Mesenchymal stem cell (in vitro differentiated cells and primary cell): ENCODE measurements around the gene VWA7.

ENCODE experiments used
- DNase-seq: peaks from one replicate; pipeline ENCODE4 v3.0.0-alpha.2; 2013
- H2AFZ ChIP-seq: one replicate; pipeline ENCODE4 v1.6.1; 2013; ENCODE audit warnings: low read depth, mild to moderate bottlenecking, control low read depth, inconsistent platforms, low read length, moderate library complexity
- H2AK5ac ChIP-seq: 2 replicates; pipeline ENCODE4 v1.6.1; 2013; ENCODE audit warnings: low read length, moderate library complexity, mild to moderate bottlenecking, inconsistent platforms; ENCODE audit not compliant: severe bottlenecking
- H2BK120ac ChIP-seq: one replicate; pipeline ENCODE4 v1.6.1; 2013; ENCODE audit warnings: low read depth, mild to moderate bottlenecking, inconsistent platforms, low read length, moderate library complexity
- H2BK12ac ChIP-seq, 2 experiments: one replicate each; pipeline ENCODE4 v1.6.1; 2013; ENCODE audit warnings: inconsistent platforms in 2 of 2, low read length in 2 of 2, mild to moderate bottlenecking in 2 of 2, moderate library complexity in 2 of 2, control low read depth in 1 of 2
- H2BK15ac ChIP-seq: one replicate; pipeline ENCODE4 v1.6.1; 2013; ENCODE audit warnings: mild to moderate bottlenecking, low read depth, inconsistent platforms; ENCODE audit not compliant: poor library complexity, severe bottlenecking
- H2BK5ac ChIP-seq: 2 replicates; pipeline ENCODE4 v1.6.1; 2013; ENCODE audit warnings: low read depth, mild to moderate bottlenecking, low read length, control low read depth, inconsistent platforms; ENCODE audit not compliant: poor library complexity, severe bottlenecking
- H3K14ac ChIP-seq, 2 experiments: one replicate each; pipeline ENCODE4 v1.6.1; 2013; ENCODE audit warnings: inconsistent platforms in 2 of 2, low read length in 2 of 2, control low read depth in 1 of 2, mild to moderate bottlenecking in 1 of 2, moderate library complexity in 1 of 2
- H3K18ac ChIP-seq, 2 experiments: one replicate each; pipeline ENCODE4 v1.6.1; 2013; ENCODE audit warnings: inconsistent platforms in 2 of 2, low read length in 2 of 2, control low read depth in 1 of 2, low read depth in 1 of 2, mild to moderate bottlenecking in 1 of 2
- H3K23ac ChIP-seq, 2 experiments: one replicate each; pipeline ENCODE4 v1.6.1; 2013; ENCODE audit warnings: inconsistent platforms in 2 of 2, low read length in 2 of 2, mild to moderate bottlenecking in 2 of 2, moderate library complexity in 2 of 2, control low read depth in 1 of 2
- H3K27ac ChIP-seq: 2 replicates; pipeline ENCODE4 v1.5.1; 2013; ENCODE audit warnings: mild to moderate bottlenecking, moderate library complexity, low read length, control low read depth, inconsistent platforms; ENCODE audit not compliant: poor library complexity, severe bottlenecking
- H3K27me3 ChIP-seq, 2 experiments: 2 replicates each; pipeline versions ENCODE4 v1.6.1 to v1.7.0; 2013; ENCODE audit warnings: low read length in 2 of 2, mild to moderate bottlenecking in 2 of 2, moderate library complexity in 2 of 2, control low read depth in 1 of 2, inconsistent platforms in 1 of 2; ENCODE audit not compliant: control insufficient read depth in 1 of 2, insufficient read depth in 1 of 2
- H3K36me3 ChIP-seq, 2 experiments: 2 replicates each; pipeline versions ENCODE4 v1.6.1 to v1.7.0; 2013; ENCODE audit warnings: low read length in 2 of 2, control low read depth in 1 of 2, inconsistent platforms in 1 of 2, low read depth in 1 of 2, mild to moderate bottlenecking in 1 of 2; ENCODE audit not compliant: insufficient read depth in 2 of 2, control insufficient read depth in 1 of 2
- H3K4ac ChIP-seq, 2 experiments: one replicate each; pipeline ENCODE4 v1.6.1; 2013; ENCODE audit warnings: inconsistent platforms in 2 of 2, low read length in 2 of 2, mild to moderate bottlenecking in 2 of 2, moderate library complexity in 2 of 2, control low read depth in 1 of 2, low read depth in 1 of 2
- H3K4me1 ChIP-seq: 2 replicates; pipeline ENCODE4 v1.6.1; 2013; ENCODE audit warnings: low read depth, low read length, control low read depth; ENCODE audit not compliant: control insufficient read depth, insufficient read depth
- H3K4me2 ChIP-seq: 2 replicates; pipeline ENCODE4 v1.6.1; 2013; ENCODE audit warnings: low read length, mild to moderate bottlenecking, inconsistent platforms; ENCODE audit not compliant: poor library complexity, severe bottlenecking
- H3K4me3 ChIP-seq, 2 experiments: 2 replicates each; pipeline versions ENCODE4 v1.5.1 to v1.7.0; 2013; ENCODE audit warnings: low read length in 2 of 2, mild to moderate bottlenecking in 2 of 2, control low read depth in 1 of 2, low read depth in 1 of 2; ENCODE audit not compliant: insufficient read depth in 1 of 2
- H3K79me1 ChIP-seq: replicated peaks from 2 replicates; pipeline ENCODE4 v1.6.1; 2013; ENCODE audit warnings: mild to moderate bottlenecking, control low read depth, low read length, inconsistent platforms; ENCODE audit not compliant: poor library complexity, severe bottlenecking
- H3K9ac ChIP-seq: 2 replicates; pipeline ENCODE4 v1.7.0; 2013; ENCODE audit warnings: mild to moderate bottlenecking, low read length, moderate library complexity
- H3K9me3 ChIP-seq: 2 replicates; pipeline ENCODE4 v1.7.0; 2013; ENCODE audit warnings: mild to moderate bottlenecking, low read length; ENCODE audit not compliant: control insufficient read depth
- H4K8ac ChIP-seq: one replicate; pipeline ENCODE4 v1.6.1; 2013; ENCODE audit warnings: inconsistent platforms, mild to moderate bottlenecking, low read length, moderate library complexity
- H4K91ac ChIP-seq: one replicate; pipeline ENCODE4 v1.6.1; 2013; ENCODE audit warnings: mild to moderate bottlenecking, low read length, inconsistent platforms
- WGBS: methylation state at CpG from one replicate; pipeline ENCODE4 v1.1.7; 2013; ENCODE audit warnings: mixed read lengths; 5-methylcytosine and 5-hydroxymethylcytosine counted together

VWA7 gene

DNA sequence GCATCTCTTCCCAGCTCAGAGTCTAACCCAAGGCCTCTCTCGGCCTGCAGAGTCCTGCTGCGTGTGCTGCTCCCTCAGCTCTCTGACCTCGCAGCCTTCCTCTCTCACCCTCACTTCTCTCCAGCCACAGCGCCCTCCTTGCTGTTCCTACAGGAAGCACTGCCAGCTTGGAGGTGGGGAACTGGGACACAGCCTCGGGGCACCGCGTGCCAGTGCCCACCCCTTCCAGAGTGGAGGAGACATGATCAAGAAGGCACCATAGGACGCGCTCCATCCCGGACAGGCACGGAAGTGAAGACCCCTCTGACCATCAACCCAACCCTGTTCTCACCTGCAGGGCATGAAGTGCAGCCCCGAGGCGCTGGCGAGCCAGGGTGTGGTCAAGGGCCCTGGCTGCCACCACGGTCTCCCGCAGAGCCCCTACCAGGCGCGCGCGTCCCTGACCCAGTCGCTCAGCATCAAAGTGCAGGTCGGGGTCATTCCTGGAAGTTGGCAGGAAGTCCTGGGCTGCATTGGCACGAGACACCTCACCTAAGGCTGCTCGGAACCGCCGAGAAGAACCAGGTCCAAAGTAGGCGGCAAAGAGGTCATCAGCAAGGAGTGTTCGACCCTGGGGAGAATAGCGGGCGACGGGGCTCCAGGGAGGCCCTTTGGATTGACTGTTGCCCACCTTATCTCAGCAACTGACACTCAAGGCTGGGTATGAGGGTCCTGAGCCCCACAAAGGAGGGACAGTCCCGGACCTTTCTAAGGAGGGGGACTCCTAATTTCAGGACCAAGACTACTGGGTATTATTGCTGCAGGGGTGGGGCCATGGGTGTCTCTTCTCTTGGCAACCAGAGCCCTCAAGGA is 1.3 kb downstream of the VWA7 start:
- no peak overlapping the region for H2BK12ac ChIP-seq
- peak overlapping the region; percentile 18 for H2AK5ac ChIP-seq
- H3K23ac ChIP-seq, result no peak overlapping the region
- H3K27me3 ChIP-seq, result no peaks in the 10 kb centered on the region
- H3K4ac ChIP-seq, result no peak overlapping the region
- H3K9ac ChIP-seq, result no peak overlapping the region
- H2BK120ac ChIP-seq, result no peak overlapping the region
- no peak overlapping the region for H4K8ac ChIP-seq
- no peak overlapping the region for H3K27ac ChIP-seq
- H3K14ac ChIP-seq, result no peak overlapping the region
- H2BK5ac ChIP-seq, result no peak overlapping the region
- no peak overlapping the region for H3K18ac ChIP-seq
- H4K91ac ChIP-seq, result no peak overlapping the region
- no peaks in the 10 kb centered on the region for H3K9me3 ChIP-seq
- WGBS, result 93% methylated on average over 32 of the region's 32 CpGs
- no peaks in the 10 kb centered on the region for H3K79me1 ChIP-seq
- no peak overlapping the region for H2BK15ac ChIP-seq
- H2AFZ ChIP-seq, result no peak overlapping the region
- peaks cover 27 to 35% of the 10 kb centered on the region in 2 experiments for H3K36me3 ChIP-seq
- no peak overlapping the region for H3K4me3 ChIP-seq
- no peak for DNase-seq
- peaks cover 16% of the 10 kb centered on the region for H3K4me1 ChIP-seq
- H3K4me2 ChIP-seq, result no peak overlapping the region

DNA sequence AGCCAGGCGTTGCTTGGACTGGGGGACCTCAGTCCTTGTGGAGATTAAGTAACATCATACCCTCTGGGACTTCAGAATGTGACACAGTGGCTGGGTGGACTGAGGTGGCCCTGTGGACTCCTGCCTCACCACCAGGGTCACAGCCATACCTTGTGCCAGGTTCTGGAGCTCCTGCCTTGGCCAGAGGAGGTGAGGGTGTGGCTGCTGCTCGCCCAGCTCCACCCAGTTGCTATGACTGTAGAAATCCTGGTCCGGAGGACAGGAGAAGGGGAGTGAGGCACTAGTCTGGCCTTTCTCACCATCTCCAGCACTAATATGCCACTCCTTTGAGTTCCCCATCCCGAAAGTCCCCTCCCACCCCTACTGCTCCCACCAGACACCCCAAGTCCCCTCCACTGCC is 1.9 kb downstream of the VWA7 start:
- H3K18ac ChIP-seq, result no peak overlapping the region
- H4K8ac ChIP-seq, result no peak overlapping the region
- no peaks in the 10 kb centered on the region for H3K79me1 ChIP-seq
- H2BK5ac ChIP-seq, result no peak overlapping the region
- H2BK15ac ChIP-seq, result no peak overlapping the region
- no peak overlapping the region for H4K91ac ChIP-seq
- H3K14ac ChIP-seq, result no peak overlapping the region
- no peak overlapping the region for H3K4ac ChIP-seq
- no peak overlapping the region for H3K27ac ChIP-seq
- H3K4me2 ChIP-seq, result no peak overlapping the region
- no peak for DNase-seq
- H3K9me3 ChIP-seq, result no peaks in the 10 kb centered on the region
- H3K4me1 ChIP-seq, result peaks cover 16% of the 10 kb centered on the region
- 94% methylated on average over 3 of the region's 4 CpGs for WGBS
- H3K23ac ChIP-seq, result no peak overlapping the region
- H2BK12ac ChIP-seq, result no peak overlapping the region
- H3K4me3 ChIP-seq, result no peak overlapping the region
- no peak overlapping the region for H3K9ac ChIP-seq
- no peak overlapping the region for H2BK120ac ChIP-seq
- H2AFZ ChIP-seq, result no peak overlapping the region
- no peak overlapping the region for H2AK5ac ChIP-seq
- H3K36me3 ChIP-seq, result peaks cover 20 to 28% of the 10 kb centered on the region in 2 experiments
- no peaks in the 10 kb centered on the region for H3K27me3 ChIP-seq

DNA sequence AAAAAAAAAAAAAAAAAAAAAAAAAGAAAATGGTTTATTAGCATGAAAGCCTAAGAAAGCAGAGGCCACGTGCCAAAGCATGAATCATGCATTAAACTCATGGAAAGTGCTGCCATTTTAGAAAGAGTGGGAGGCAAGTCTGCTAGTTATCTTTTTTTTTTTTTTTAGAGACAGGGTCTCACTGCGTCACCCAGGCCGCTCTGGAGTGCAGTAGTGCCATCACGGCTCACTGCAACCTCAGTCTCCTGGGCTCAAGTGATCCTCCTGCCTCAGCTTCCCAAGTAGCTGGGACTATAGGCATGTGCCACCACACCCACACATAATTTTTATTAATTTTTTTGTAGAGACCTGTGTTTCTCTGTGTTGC is 5.2 kb downstream of the VWA7 start:
- Histone ChIP-seq H3K14ac (no peak overlapping the region), H3K9me3 (no peaks in the 10 kb centered on the region), H2BK15ac (peak overlapping the region; percentile 18), H3K18ac (no peak overlapping the region), H2AK5ac (no peak overlapping the region), H3K4me2 (no peak overlapping the region), H4K91ac (no peak overlapping the region), H3K9ac (no peak overlapping the region), H3K23ac (no peak overlapping the region), H4K8ac (no peak overlapping the region), H3K4me1 (peaks cover 10% of the 10 kb centered on the region), H2AFZ (no peak overlapping the region), H3K4ac (no peak overlapping the region), H2BK120ac (no peak overlapping the region), H3K27me3 (no peaks in the 10 kb centered on the region), H3K4me3 (no peak overlapping the region), H2BK5ac (no peak overlapping the region), H3K36me3 (no peaks in the 10 kb centered on the region), H3K79me1 (no peaks in the 10 kb centered on the region), H2BK12ac (no peak overlapping the region), H3K27ac (no peak overlapping the region)
- DNase-seq, result no peak
- WGBS, result 88% methylated on average over 4 of the region's 4 CpGs

DNA sequence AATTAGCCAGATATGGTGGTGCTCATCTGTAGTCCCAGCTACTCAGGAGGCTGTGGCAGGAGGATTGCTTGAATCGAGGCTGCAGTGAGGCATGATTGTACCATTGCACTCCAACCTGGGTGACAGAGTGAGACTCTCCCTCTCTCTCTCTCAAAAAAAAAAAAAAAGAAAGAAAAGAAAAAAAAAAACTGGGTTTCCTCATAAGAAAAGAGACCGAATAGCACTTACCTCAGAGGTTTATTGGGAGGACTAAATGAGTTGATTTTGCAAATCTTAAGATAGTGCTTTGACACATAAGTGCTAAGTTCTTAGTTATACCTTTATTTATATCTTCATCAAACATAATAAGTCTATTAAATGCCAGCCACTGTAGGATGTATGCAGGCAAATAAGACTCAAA is 6.3 kb downstream of the VWA7 start:
- WGBS, result 83% methylated on average over 1 of the region's 2 CpGs
- H3K4me3 ChIP-seq, result no peak overlapping the region
- H3K4ac ChIP-seq, result no peak overlapping the region
- no peak overlapping the region for H2BK12ac ChIP-seq
- no peak overlapping the region for H3K18ac ChIP-seq
- H3K14ac ChIP-seq, result no peak overlapping the region
- no peaks in the 10 kb centered on the region for H3K9me3 ChIP-seq
- H3K27ac ChIP-seq, result no peak overlapping the region
- H3K4me1 ChIP-seq, result peaks cover 7% of the 10 kb centered on the region
- no peak overlapping the region for H3K23ac ChIP-seq
- DNase-seq, result no peak
- no peak overlapping the region for H4K8ac ChIP-seq
- H3K79me1 ChIP-seq, result no peaks in the 10 kb centered on the region
- no peak overlapping the region for H2BK5ac ChIP-seq
- no peak overlapping the region for H2AFZ ChIP-seq
- no peak overlapping the region for H2BK120ac ChIP-seq
- no peak overlapping the region for H2AK5ac ChIP-seq
- H2BK15ac ChIP-seq, result no peak overlapping the region
- H3K36me3 ChIP-seq, result no peaks in the 10 kb centered on the region
- H3K4me2 ChIP-seq, result no peak overlapping the region
- peaks cover 0 to 6% of the 10 kb centered on the region in 2 experiments for H3K27me3 ChIP-seq
- H4K91ac ChIP-seq, result no peak overlapping the region
- H3K9ac ChIP-seq, result no peak overlapping the region
